OCI-LY3 (cell line): ENCODE measurements around the gene PFKL.
"Not testable (repeated sequence)": the region's sequence is repeated elsewhere in the genome, so short reads cannot be mapped to it uniquely, and the experiment has no call there.

Experiments
- H2AFZ ChIP-seq: fragments of 200-600, 300-600 bp; shearing (Covaris generic); 2 replicates; pipeline ENCODE4 v1.6.0; 2014; ENCODE audit warnings: antibody characterized with exemption, low read depth, low read length
- H3K27ac ChIP-seq: fragments of 200-600, 300-600 bp; sonication (generic); 2 replicates; pipeline ENCODE4 v1.5.1; 2014; ENCODE audit warnings: mild to moderate bottlenecking, low read length, moderate library complexity, mixed read lengths
- H3K27me3 ChIP-seq: fragments of 200-600, 300-600 bp; sonication (generic); 2 replicates; pipeline ENCODE4 v1.6.1; 2014; ENCODE audit warnings: low read depth, low read length, mixed read lengths
- H3K36me3 ChIP-seq: fragments of 200-600, 300-600 bp; sonication (generic); replicated peaks from 2 replicates; pipeline ENCODE3; 2014; ENCODE audit warnings: low read depth, low read length, mixed read lengths
- H3K4me1 ChIP-seq: fragments of 300-600, 200-600 bp; sonication (generic); 2 replicates; pipeline ENCODE4 v1.6.1; 2014; ENCODE audit warnings: low read length, mixed read lengths
- H3K4me2 ChIP-seq: fragments of 200-600, 300-600 bp; sonication (generic); 2 replicates; pipeline ENCODE4 v1.6.1; 2014; ENCODE audit warnings: low read length, mixed read lengths
- H3K4me3 ChIP-seq: fragments of 300-600, 200-600 bp; sonication (generic); 2 replicates; pipeline ENCODE4 v1.5.1; 2014; ENCODE audit warnings: antibody characterized with exemption, mild to moderate bottlenecking, low read length, moderate library complexity
- H3K79me2 ChIP-seq: fragments of 300-600, 200-600 bp; shearing (Covaris generic); 2 replicates; pipeline ENCODE4 v1.6.1; 2014; ENCODE audit warnings: mild to moderate bottlenecking, low read length, mixed read lengths
- H3K9ac ChIP-seq: fragments of 300-600, 200-600 bp; shearing (Covaris generic); 2 replicates; pipeline ENCODE4 v1.6.0; 2014; ENCODE audit warnings: mild to moderate bottlenecking, low read length, moderate library complexity
- H3K9me3 ChIP-seq: fragments of 200-600, 300-600 bp; shearing (Covaris generic); 2 replicates; pipeline ENCODE4 v1.6.1; 2014; ENCODE audit warnings: low read length, mixed read lengths; ENCODE audit not compliant: insufficient read depth
- H4K20me1 ChIP-seq: fragments of 200-600, 300-600 bp; sonication (generic); 2 replicates; pipeline ENCODE4 v1.6.1; 2016; ENCODE audit warnings: low read length, mixed read lengths; ENCODE audit not compliant: insufficient read depth
- EZH2phosphoT487 ChIP-seq: fragments of 200-600 bp; shearing (Covaris generic); IDR thresholded peaks from 2 replicates; pipeline ENCODE4 v1.6.1; 2018; ENCODE audit warnings: antibody characterized with exemption, mixed run types, low read depth
- TF ChIP-seq, protein P1 (sequence below): fragments of 200-600, 300-600 bp; sonication (generic); IDR thresholded peaks from 2 replicates; pipeline ENCODE4 v1.5.1; 2014; ENCODE audit warnings: antibody characterized with exemption, low read length, low read depth

The PFKL gene

DNA sequence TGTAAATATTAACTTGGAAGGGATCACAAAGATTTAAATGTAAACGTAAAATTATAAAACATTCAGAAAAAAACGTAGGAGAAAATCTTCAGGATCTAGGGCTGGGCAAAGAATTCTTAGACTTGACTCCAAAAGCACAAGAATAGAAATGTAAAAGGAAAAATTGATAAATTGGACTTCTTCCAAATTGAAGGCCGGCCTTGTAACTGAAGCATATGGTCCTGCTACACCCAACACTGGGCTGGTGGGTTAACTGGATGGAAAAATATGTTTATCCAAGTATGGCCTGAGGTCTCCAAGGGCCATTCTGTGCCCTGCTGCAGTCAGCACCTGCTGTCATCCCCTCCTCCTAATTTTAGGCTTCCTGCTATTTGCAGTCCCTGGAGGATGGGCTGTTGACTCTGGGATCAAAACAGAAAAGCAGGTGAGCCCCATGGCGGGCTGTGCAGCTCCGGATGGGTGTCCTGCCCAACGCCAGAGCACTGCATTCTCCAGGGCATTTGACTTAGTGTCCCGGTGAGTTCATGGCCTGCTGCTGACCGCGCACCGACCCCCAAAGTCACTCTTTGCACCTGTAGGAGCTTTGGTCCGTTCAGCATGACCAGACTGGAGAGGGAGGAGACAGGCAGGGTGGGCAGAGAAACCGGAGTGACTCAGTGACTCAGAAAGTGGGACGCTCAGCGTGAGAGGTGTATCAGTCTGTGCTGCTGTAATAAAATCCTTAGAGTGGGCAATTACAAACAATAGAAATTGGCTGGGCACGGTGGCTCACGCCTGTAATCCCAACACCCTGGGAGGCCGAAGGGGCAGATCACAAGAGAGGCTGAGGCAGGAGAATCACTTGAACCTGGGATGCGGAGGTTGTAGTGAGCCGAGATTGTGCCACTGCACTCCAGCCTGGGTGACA is 20.2 kb upstream of the PFKL start:
- no peak overlapping the region for H2AFZ ChIP-seq
- H3K9me3 ChIP-seq, result no peaks in the 10 kb centered on the region
- no peaks in the 10 kb centered on the region for H4K20me1 ChIP-seq
- H3K4me2 ChIP-seq, result no peak overlapping the region
- no peaks in the 10 kb centered on the region for H3K27me3 ChIP-seq
- no peaks in the 10 kb centered on the region for H3K36me3 ChIP-seq
- no peak for TF ChIP-seq EZH2phosphoT487
- TF ChIP-seq, protein P1, sequence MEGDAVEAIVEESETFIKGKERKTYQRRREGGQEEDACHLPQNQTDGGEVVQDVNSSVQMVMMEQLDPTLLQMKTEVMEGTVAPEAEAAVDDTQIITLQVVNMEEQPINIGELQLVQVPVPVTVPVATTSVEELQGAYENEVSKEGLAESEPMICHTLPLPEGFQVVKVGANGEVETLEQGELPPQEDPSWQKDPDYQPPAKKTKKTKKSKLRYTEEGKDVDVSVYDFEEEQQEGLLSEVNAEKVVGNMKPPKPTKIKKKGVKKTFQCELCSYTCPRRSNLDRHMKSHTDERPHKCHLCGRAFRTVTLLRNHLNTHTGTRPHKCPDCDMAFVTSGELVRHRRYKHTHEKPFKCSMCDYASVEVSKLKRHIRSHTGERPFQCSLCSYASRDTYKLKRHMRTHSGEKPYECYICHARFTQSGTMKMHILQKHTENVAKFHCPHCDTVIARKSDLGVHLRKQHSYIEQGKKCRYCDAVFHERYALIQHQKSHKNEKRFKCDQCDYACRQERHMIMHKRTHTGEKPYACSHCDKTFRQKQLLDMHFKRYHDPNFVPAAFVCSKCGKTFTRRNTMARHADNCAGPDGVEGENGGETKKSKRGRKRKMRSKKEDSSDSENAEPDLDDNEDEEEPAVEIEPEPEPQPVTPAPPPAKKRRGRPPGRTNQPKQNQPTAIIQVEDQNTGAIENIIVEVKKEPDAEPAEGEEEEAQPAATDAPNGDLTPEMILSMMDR, result no peak
- no peaks in the 10 kb centered on the region for H3K79me2 ChIP-seq
- no peak overlapping the region for H3K9ac ChIP-seq
- H3K27ac ChIP-seq, result no peak overlapping the region
- no peak overlapping the region for H3K4me3 ChIP-seq
- H3K4me1 ChIP-seq, result peaks cover 28% of the 10 kb centered on the region

DNA sequence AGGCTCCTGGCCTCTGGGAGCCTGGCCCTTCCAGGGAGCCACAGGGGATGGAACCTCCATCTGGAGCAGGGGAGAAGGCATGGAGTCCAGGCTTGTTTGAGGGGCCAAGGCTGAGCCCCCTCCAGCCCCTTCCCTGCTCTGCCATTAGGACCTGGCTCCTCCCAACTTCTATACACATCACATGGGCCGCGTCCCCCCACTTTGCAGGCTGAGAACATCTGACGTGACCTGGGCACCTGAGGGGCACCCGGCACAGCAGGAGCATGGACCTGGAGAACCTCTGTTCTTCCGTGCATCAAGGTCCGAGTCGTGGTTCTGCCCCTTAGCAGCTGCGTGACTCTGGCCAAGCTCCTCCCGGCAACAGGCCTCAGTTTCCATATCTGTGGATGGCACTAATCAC is 18.1 kb upstream of the PFKL start:
- no peaks in the 10 kb centered on the region for H3K9me3 ChIP-seq

DNA sequence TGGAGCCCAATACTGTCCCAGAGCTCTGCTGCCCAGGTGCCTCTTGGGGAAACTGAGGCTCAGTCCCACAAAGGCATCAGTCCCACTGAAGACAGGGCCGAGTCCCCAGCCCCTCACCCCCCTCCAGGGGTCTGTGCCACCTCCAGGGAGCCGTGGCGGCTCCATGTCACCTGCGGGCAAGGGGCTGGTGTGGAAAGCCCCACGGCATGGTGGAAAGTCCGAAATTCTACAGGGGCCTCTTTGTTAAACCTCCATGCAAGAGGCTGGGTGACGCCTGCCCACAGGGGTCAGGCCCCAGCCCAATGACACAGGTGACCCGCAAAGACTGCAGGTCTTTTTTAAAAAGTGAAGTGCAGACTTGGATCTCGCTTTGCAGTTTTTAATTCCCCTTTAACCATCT is 17.5 kb upstream of the PFKL start:
- peak overlapping the region; percentile 56 for H3K4me2 ChIP-seq
- H3K9ac ChIP-seq, result no peak overlapping the region; the same call in 1 of the 2 replicates
- no peaks in the 10 kb centered on the region for H3K36me3 ChIP-seq
- H2AFZ ChIP-seq, result peak overlapping the region; percentile 54; the same call in 1 of the 2 replicates
- H3K79me2 ChIP-seq, result no peaks in the 10 kb centered on the region
- no peak overlapping the region for H3K4me3 ChIP-seq
- peaks cover 55% of the 10 kb centered on the region for H3K4me1 ChIP-seq
- no peaks in the 10 kb centered on the region for H4K20me1 ChIP-seq
- no peaks in the 10 kb centered on the region for H3K27me3 ChIP-seq
- no peaks in the 10 kb centered on the region for H3K9me3 ChIP-seq
- H3K27ac ChIP-seq, result peak overlapping the region; percentile 28; the same call in 1 of the 2 replicates
- TF ChIP-seq, protein P1, result no peak
- no peak for TF ChIP-seq EZH2phosphoT487

More for the DNA sequence above, 18.1 kb upstream of the PFKL start:
- Histone ChIP-seq H3K79me2 (no peaks in the 10 kb centered on the region), H3K27ac (no peak overlapping the region), H3K4me1 (peaks cover 50% of the 10 kb centered on the region), H4K20me1 (no peaks in the 10 kb centered on the region), H2AFZ (no peak overlapping the region), H3K36me3 (no peaks in the 10 kb centered on the region), H3K4me2 (no peak overlapping the region), H3K27me3 (no peaks in the 10 kb centered on the region), H3K4me3 (no peak overlapping the region), H3K9ac (no peak overlapping the region)
- TF ChIP-seq, protein P1, result no peak
- TF ChIP-seq EZH2phosphoT487, result no peak

DNA sequence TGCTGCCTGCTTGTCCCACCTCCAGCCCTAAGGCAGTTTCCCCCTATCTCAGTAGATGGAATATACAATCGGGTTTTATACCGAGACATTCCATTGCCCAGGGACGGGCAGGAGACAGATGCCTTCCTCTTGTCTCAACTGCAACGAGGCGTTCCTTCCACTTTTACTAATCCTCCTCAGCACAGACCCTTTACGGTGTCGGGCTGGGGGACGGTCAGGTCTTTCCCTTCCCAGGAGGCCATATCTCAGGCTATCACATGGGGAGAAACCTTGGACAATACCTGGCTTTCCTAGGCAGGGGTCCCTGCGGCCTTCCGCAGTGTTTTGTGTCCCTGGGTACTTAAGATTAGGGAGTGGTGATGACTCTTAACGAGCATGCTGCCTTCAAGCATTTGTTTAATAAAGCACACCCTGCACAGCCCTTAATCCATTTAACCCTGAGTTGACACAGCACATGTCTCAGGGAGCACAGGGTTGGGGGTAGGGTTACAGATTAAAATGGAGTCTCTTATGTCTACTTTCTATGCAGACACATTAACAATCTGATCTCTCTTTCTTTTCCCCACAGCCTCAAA is 16.6 kb upstream of the PFKL start:
- not testable (repeated sequence) for H3K4me3 ChIP-seq, H4K20me1 ChIP-seq, H2AFZ ChIP-seq, H3K79me2 ChIP-seq, H3K9ac ChIP-seq, H3K36me3 ChIP-seq, H3K27me3 ChIP-seq, H3K9me3 ChIP-seq
- peak overlapping the region; percentile 56; the same call in 1 of the 2 replicates for H3K4me2 ChIP-seq
- H3K27ac ChIP-seq, result peak overlapping the region; percentile 19; the same call in 1 of the 2 replicates
- peaks cover 59% of the 10 kb centered on the region for H3K4me1 ChIP-seq
